Kidney tubule cell (primary cell): ENCODE data around the gene OMG.
A peak's percentile ranks its signal among the peaks of the same experiment; 100 is the strongest.
"Not testable (repeated sequence)": the region's sequence is repeated elsewhere in the genome, so short reads cannot be mapped to it uniquely, and the experiment has no call there.

Experiments
- DNase-seq: peaks from one replicate; pipeline ENCODE4 v3.0.0-alpha.2; 2018; ENCODE audit warnings: low spot score

OMG gene

DNA sequence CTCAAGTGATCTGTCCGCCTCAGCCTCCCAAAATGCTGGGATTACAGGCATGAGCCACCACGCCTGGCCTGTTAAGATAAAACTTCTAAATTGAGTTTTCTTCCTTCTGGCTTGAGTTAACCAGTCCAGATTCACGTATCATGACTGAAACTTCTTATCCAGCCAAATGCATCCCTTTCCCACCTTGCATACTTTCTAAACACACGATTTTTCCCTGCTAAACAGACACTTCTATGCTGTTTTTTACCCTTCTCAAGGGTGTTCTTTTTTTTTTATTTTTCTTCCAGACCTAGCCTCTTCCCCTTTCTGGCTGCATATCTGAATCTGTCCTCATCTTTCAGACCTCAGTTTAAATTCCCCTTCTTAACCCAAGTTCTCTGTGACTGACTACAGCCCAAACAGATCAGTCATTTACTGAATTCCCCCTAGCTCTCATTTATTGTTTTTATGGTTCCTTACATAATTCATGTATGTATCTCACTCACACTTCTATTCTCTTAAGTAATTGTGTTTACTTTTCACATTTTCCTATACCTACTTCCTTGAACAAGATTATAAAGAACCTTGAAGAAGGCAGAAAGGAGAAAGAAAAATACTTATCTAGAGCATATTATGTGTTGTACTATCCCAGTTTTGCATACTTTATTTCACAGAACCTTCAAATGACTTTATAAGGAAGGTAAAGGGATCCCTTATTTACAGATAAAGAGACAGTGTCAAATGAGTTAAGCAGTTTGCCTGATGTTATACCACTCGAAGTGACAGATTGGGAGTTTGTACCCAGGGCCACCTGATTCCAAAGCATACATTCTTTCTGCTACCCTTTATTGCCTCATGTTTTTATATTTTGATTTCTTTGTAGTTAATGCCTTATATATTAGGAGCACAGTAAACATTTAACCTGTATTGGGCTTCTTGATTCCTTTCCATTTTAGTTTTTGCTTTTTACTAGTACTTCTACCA lies 11.6 kb upstream of the OMG start:
- no peak for DNase-seq

DNA sequence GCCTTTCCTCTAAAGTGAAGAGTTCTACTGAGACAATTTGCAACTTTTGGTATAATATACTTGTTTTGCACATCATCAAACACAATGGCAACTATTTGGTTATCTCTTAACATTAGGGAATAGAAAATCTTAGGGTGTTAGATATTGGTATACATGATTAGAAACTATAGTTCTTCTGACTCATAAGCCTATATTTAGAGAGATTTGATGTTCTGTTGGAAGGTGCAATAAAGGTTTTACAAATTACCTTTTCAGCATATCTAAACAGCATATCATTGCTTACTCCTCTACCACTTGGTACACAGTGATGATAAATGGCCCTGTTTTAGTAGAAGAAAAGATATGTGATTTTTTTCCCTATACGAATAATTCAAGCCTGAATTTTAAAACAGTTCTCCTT lies 10.6 kb upstream of the OMG start:
- no peak for DNase-seq

DNA sequence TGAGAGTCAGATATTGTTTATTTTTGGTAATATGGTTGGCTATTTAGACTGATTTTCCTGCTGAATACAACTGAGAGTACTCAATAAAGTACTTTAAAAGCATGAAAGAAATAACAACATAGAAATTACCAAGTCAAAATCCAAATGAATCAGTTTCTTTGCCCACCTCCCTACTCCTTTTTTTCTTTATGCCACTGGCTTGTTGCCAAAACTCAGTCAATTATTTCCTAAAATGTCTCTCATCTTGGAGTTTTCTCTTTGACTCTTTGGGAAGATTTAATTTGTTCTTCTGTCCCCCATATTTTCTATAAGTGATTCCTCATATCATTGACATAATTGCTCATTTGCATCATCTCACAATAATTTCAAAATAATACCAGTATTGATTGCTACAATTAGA lies 2.6 kb upstream of the OMG start:
- peak; percentile 41 for DNase-seq

DNA sequence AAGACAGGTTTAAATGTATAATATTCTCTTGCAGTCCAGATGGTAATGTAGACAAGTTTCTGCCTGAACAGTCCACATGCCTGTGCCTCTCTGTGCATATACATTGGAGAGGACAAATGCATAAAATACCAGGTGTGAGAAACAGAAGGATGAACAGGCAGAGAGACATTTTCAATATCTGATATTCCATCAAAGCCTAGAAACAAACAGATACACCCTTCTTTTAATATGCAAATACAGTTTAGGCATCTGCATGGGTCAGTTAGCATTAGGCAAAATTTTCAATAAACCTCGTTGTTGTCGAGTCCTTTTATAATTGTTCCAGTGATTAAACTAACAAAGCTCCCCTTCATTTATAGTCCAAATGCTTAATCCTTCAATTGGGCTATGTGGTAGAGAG lies 897 bp downstream of the OMG start:
- no peak for DNase-seq

DNA sequence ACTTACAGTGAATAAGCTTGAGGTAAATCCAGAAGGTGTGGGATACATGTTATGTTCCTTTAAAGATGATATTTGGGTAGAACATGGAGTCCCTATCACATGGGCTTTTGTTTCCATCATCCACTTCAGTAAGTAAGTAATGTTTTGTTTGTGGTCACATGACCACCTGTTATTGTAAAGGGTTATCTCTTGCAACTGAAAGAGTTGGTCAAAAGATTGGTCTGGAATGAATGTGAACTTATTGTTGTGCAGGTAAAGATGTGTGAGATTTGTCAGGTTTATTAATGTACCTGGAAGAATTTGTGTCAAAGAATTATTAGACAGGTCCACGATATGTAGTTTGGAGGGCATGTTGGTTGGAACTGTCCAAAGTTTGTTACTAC lies 1.6 kb downstream of the OMG start:
- no peak for DNase-seq

DNA sequence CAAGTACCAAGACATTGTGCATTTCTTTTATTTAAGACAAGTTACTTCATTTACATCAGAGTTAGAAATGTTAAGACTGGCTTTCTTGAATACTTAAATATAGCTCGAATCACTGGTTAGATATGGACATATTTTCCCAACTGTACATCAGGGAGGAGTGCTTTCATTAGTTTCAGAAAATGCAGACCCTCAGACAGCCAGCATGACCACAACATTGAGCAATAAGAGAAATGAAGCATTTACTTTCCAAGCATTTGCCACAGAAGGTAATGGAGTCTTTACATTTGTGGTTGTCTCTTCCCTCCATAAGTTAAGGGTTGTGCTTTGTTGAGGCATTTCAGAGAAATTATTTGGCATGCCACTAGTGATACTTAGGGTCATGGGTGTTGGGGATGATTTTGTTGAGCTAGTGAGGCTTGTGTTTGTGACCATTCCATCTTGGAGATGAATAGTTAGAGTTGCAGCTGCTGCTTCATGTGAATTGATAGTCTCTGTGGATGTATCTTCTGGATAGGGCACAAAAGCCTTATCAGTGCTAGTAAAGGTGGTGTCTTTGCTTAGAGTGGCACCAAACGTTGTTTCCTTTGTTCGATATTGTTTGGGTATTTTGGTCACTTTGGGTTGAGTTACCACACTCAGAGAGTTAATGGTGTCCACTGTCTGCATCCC lies 2.1 kb downstream of the OMG start:
- DNase-seq = no peak

DNA sequence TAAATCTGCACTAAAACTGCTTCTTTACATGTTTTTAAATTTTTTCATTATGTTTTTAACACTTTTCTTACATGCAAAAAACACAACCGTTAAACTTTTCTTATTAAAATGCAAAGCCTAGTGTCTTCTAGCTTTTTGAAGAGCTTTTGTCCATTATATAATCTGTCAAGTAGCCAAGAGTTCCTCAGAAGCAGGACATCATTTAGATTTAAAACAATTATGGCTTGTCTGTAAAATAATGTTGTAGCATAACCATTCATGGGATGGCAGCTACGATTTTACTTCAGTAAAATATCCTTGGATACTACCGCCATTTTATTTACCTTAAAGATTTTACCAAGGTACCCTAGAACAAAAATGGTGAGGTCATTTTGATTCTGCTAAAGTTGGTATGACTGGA lies 2.8 kb downstream of the OMG start:
- no peak for DNase-seq

DNA sequence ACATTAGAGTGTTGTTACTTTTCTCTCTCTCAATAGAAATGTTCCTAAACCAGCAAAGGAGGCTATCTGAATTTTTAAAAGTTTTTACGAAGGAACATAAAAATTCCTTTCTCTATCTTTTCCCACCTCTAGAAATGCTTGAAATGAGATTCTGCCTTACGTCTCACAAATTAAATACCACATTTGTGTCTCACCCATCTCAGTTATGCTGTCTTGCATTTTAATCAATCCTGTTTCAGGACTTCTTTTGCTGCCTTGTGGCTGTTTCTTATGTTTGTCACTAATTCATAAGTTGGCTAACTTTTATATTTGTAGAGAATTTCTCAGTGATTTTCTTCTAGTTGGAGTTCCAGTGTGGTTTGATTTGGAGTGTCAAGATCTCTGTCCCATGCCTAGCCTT lies 3.5 kb downstream of the OMG start:
- DNase-seq = no peak

DNA sequence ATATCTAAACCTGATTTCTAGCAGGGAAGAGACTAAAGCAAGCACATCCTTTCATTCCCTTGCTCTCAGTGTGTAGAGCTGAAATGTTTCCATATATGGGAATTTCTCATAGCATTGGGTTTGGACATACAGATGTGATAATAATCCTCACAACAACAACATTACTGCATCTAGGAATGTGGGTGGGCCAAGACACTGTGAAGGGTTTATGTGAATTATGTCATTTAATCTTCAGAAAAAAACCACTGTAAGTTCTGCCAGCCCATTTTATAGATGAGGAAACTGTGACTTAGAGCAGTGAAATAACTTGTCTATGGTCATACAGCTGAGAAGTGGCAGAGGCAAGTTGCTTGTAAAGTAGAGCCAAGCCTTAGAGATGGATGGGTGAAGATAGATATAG lies 5.2 kb downstream of the OMG start:
- no peak for DNase-seq

DNA sequence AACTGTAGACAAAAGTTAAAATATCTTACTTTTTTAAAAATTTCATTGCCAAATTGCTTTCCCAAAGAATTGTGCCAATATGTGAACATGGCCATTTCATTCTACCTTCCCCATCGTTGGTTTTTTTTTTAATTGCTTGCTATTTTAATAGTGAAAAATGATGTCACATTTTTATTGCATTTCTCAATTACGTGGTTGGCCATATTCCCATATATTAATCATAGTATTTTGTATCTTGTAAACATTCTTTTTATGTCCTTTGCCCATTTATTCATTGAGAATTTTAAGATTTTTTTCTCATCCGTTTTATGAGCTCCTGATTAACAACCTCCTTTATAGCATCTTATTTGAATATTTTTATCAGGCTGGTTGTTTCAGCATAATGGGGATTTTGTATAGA lies 7.2 kb downstream of the OMG start:
- no peak for DNase-seq

DNA sequence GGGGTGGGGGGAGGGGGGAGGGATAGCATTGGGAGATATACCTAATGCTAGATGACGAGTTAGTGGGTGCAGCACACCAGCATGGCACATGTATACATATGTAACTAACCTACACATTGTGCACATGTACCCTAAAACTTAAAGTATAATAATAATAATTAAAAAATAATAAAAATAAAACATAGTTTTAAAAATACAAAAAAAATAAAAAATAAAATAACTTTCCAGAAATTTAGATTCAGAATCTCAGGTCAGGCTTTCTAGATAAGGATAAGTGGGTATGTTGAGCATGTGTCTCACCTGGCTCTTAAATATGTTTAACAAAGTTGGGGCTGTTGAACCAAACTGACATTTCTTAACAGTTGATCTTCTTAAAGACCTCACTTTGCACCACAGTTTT lies 9.1 kb downstream of the OMG start:
- DNase-seq = not testable (repeated sequence)

DNA sequence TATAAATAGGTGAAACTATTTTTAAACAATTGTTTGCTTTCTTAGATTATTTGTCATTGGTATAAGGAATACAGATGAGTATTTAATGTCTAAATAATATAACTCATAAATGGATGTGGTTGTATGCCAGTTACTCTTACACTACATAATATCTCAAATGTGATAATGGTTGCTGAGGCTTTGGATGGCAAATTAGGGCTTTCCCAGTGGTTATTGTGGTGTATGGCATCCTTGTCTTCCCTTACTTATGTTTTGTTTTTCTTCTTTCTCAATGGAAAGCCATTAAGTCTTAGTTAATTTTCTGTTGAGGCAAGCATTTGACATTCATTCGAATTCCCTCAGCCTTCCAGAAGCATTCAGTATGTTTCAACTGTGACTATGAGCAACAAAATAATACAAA lies 10.5 kb downstream of the OMG start:
- DNase-seq = no peak

DNA sequence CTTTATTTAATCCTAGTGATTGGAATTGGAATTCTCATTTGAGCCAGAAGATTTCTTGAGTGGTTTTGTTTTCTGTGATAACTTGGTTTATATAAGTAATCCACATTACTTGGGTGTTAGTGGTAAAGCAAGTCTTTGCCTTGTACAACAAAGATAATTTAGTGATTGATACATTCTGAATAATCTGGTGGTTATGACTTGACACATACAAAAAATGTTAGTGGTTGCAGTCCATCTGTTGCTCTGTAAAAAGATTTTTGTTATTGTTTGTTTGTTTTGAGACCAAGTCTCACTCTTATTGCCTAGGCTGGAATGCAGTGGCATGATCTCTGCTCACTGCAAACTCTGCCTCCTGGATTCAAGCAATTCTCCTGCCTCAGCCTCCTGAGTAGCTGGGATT lies 13.2 kb downstream of the OMG start:
- DNase-seq = no peak

DNA sequence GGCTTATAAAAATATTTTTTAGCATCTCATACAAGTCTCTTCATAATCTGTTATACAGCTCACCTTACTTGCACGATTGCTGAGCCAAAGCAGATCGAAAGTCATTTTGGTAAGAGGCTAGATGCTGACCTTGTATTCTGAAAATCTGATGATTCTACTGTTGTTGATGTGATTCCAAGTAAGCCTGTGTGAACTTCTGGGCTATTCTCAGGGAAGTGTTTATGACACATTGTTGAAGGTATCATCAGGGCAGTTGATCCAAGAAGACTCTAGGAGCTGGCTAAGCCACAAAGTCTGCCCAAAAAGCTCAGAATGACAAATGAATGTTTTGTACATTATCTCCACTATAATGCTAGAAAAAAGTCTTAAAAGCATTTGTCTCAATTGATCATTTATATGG lies 16.0 kb downstream of the OMG start:
- DNase-seq = no peak

DNA sequence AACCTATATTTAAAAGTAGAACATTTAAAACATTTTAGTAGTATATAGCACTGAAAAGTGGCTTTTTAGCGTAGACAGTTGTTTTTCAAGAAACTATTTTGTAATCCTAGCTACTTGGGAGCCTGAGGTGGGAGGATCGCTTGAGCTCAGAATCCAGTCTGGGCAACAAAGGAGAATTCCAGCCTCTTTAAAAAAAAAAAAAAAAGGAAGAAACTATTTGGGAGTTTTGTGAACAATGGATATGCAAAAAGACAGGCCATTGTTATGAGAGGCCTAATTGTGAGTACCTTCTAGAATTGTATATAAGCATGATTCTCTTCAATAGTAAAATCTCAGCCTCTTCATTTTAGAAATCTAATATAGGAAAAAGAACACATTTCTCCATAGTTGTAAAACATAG lies 17.6 kb downstream of the OMG start:
- DNase-seq = no peak

DNA sequence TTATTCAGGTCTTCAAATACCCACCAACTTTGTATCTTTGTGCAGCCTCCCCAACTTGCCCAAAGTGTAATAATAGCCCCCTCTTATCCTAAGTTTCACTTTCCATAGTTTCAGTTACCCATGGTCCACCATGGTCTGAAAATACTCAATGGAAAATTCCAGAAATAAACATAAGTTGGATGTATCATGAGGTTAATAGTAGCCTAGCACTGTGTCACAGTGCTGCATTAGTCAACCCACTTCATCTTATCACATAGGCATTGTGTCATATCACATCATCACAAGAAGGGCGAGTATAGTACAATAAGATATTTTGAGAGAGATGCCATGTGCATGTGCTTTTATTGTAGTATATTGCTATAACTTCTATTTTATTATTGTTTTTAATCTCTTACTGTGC lies 21.9 kb downstream of the OMG start:
- no peak for DNase-seq

DNA sequence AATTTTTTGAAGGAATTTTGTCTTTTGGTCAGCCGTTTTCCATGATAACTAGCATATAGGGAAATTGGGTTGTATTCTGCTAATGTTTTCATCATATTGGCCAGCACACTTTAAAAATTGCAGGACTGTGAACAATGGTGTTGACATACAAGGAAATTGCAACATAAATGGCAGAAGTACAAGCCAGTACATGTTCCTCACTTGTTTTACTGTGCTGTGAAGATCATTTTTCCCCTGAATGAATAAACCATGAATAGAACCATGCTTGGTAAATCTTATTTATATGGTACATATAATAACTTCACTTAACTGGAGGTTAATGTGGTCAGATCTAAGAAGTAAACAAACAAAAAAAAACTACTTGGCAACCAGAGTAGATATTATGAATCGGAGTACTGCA lies 22.8 kb downstream of the OMG start:
- DNase-seq = no peak

DNA sequence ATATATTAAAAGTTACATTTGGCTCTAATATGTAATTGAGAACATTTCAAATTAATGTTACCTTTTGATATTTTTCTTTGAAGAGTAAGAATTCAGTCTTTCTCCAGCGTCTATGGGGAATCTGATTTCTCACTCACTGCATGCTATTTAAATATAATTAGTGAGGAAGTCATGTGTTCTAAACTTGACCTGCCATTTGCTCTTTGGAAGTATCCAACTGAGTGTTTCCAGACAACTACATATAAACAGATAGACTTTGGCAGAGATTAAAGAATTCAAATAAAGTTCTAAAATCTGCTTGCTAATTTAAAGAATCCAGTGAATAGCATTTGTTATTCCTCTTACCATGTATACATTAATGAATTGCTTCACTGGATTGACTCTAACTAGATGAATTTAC lies 23.5 kb downstream of the OMG start:
- DNase-seq = no peak

DNA sequence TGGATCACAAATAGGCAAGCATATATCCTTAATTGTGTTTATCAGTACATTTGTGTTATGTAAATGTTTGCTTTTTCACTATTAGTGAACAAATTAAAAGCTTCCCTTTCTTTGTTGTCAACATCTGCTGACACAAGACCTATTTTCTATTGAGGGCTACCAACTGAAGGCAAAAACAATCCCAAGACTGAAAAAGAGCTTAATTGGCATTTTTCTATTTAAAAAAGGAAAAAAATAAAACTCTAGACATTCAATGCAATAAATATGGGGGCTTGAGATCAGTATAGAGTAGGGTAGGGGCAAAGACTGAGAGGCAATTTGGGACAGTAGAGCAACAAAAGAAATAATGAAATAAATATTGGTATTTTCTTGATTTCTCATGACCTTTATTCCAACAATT lies 24.2 kb downstream of the OMG start:
- DNase-seq = no peak

DNA sequence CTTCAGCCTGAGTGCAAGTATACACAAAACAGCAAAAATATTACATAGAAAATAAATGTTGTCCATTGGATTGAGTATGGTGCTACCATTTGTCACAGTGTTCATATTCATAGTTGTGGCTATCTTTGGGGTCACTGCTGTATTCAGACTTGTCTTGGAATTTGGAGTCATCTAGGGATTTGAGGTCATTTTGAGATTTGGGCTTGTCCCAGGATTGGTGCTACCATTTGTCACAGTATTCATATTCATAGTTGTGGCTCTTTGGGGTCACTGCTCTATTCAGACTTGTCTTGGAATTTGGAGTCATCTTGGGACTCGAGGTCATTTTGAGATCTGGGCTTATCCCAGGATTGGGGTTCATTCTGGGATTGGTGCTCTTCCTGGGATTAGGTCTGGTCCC lies 24.8 kb downstream of the OMG start:
- no peak for DNase-seq

DNA sequence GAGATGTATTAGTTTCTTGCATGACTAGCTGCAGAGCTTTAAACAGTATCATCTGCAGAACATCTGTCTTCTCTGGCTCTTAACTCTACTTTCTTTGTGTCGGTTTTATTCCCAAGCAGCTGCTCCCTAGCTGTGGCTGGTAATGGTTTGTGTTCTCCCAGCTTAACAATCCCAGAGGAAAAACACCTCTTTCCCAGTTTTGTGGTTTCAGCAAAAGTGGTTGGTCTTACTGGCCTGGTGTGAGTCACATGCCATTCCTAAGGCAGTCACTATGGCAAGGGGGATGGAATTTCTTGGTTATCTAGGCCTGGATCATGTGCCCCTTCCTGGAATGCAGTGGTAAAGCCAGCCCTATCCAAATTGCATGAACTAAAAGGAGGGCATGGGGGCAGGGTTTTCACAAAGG lies 27.5 kb downstream of the OMG start:
- DNase-seq = peak; percentile 97

DNA sequence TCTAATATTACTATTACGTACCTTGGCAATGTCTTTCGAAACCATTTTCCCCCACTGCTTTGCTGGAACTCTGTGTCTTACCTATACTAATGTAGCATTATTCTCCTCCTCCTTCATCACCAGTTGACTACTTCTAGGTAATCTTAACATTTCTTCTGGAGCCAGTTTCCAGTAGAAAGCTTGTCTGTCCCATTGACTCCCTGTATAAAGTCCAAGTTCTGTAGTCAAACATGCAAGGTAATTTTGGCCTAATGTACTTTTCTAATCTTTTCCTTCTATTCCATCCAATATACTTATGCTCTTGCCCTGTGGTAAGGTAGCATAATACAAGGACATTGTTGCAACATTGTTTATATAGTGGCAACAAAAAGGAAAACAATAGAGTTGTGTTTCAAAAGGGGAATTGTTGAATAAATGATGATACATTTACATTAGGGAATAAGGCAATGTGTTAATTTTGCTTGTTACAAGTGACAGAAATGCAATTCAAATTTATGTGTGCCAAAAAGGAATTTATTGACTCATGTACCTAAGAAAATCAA lies 27.9 kb downstream of the OMG start:
- no peak for DNase-seq

DNA sequence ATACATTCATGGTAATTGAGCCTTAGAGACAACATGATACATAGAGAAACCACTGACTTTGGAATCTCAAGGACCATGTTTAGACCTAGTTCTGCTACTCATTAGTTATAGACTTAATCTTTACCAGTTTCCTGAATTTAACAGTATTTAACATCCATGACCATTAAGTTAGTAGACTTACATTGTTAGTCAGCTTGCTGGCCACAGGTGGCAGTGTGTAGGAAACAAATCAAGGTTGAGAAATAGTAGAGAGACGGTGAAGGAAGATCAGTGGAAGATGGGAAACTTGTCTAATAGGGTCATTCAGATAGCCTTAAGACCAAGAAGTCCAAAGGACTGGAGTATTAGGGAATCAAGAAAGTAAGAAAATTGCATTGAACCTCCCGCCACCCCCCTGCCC lies 31.0 kb downstream of the OMG start:
- no peak for DNase-seq
